Testis (tissue), 3 donors: ENCODE results near the gene ASF1B. TPM values are rescaled to one million over a fixed set of nuclear protein-coding genes. Genes with fewer than 3 reads are reported as not detected.

ENCODE experiments used
- DNase-seq: peaks from one replicate; pipeline ENCODE4 v3.0.0-alpha.2; 2019
- H3K27ac ChIP-seq, 2 donors: fragments of 200-600 bp; sonication (generic); one replicate each; pipeline ENCODE4 v1.5.1; 2019
- H3K27me3 ChIP-seq: fragments of 200-600 bp; sonication (generic); one replicate; pipeline ENCODE4 v1.5.1; 2019
- H3K36me3 ChIP-seq: fragments of 200-600 bp; sonication (generic); one replicate; pipeline ENCODE4 v1.5.1; 2017; ENCODE audit warnings: low read depth; ENCODE audit errors: missing control alignments
- H3K4me1 ChIP-seq: fragments of 200-600 bp; sonication (generic); one replicate; pipeline ENCODE4 v1.5.1; 2019
- H3K4me3 ChIP-seq, 2 donors: fragments of 200-600 bp; sonication (generic); one replicate each; pipeline ENCODE4 v1.5.1; 2017 to 2019
- H3K9me3 ChIP-seq: fragments of 200-600 bp; sonication (generic); one replicate; pipeline ENCODE4 v1.5.1; 2017
- CTCF ChIP-seq, 3 experiments: fragments of 450-650 bp in 2 of 3; fragments of 200-600 bp in 1 of 3; sonication (generic) in 1 of 3; IDR thresholded peaks; one replicate each; pipeline ENCODE4 v1.5.1; 2016 to 2019; ENCODE audit warnings: antibody characterized with exemption in 3 of 3, mild to moderate bottlenecking in 2 of 3, moderate library complexity in 1 of 3
- POLR2A ChIP-seq: fragments of 450-650 bp; IDR thresholded peaks from one replicate; pipeline ENCODE4 v1.6.1; 2017; ENCODE audit warnings: antibody characterized with exemption, mild to moderate bottlenecking, moderate library complexity
- WGBS, 2 donors: methylation state at CpG; one replicate each; pipeline ENCODE4 v1.1.5; 2018; 5-methylcytosine and 5-hydroxymethylcytosine counted together
- intact Hi-C: fragments of 100-400 bp; cut with DNase I; formaldehyde crosslinking; loops from one replicate; pipeline ENCODE4 v1.15.1; 2023; ENCODE audit warnings: low total_unique reads
- polyA plus RNA-seq: library from polyadenylated mRNA; stranded (reverse); fragments of 350-450 nt; fragmentation: Illumina TruSeq; extraction: RNeasy Lipid Tissue Mini Kit (QIAGEN cat#74804); gene quantifications from one replicate; pipeline ENCODE4 v1.2.3, GENCODE V29; 2014; ENCODE audit warnings: low read depth, low replicate concordance; ENCODE audit not compliant: insufficient read depth
- total RNA-seq, 2 donors: library from RNA; depleted of rRNA; stranded (reverse); fragments of >200 nt; gene quantifications; one replicate each; pipeline ENCODE4 v1.2.3, GENCODE V29; 2016

Gene ASF1B
- total and polyA plus RNA-seq, 3 donors from 2014 or later = 31.5 to 55.2 (median 52.7) TPM

GRCh38 chr19:14090509-14091080, 45.8 kb downstream of the ASF1B start, which contains the start of gene SAMD1:
TSS of gene SAMD1 (minus strand) at chr19:14090751.
- intact Hi-C loops = no loop called here

GRCh38 chr19:14089662-14090508, 46.5 kb downstream of the ASF1B start:
- intact Hi-C loops = no loop called here
- peak in 2 of 3 experiments; percentile 2 to 24 for TF ChIP-seq CTCF (IDR thresholded peaks at IDR 0.05)
- TF ChIP-seq POLR2A = no peak
- peaks cover 14% of the 10 kb centered on the region for H3K4me1 ChIP-seq

More at GRCh38 chr19:14090509-14091080, 45.8 kb downstream of the ASF1B start, which contains the start of gene SAMD1:
- peak within 1 kb of the TSS; percentile 89 to 97 for H3K27ac ChIP-seq
- peaks cover 19% of the 10 kb centered on the region for H3K4me1 ChIP-seq
- TF ChIP-seq CTCF (IDR thresholded peaks at IDR 0.05) = no peak
- TF ChIP-seq POLR2A = no peak
- peak within 1 kb of the TSS; percentile 71 to 82 for H3K4me3 ChIP-seq
- no peaks in the 10 kb centered on the region for H3K27me3 ChIP-seq
- WGBS, 2 donors = 0 to 1% methylated on average over 31 to 39 of the region's 65 CpGs
- DNase-seq = peak; percentile 94
- H3K9me3 ChIP-seq = no peaks in the 10 kb centered on the region
- no peaks in the 10 kb centered on the region for H3K36me3 ChIP-seq

GRCh38 chr19:14089412-14089661, 47.1 kb downstream of the ASF1B start:
- Histone ChIP-seq H3K4me1 (peaks cover 12% of the 10 kb centered on the region), H3K9me3 (no peaks in the 10 kb centered on the region), H3K27ac (peak overlapping the region in 1 of 2 donors; percentile 56), H3K27me3 (no peaks in the 10 kb centered on the region), H3K36me3 (no peaks in the 10 kb centered on the region), H3K4me3 (peak overlapping the region; percentile 25 to 71)
- no peak for TF ChIP-seq POLR2A
- TF ChIP-seq CTCF (IDR thresholded peaks at IDR 0.05) = peak in 1 of 3 experiments; percentile 5
- WGBS, 2 donors = 8 to 13% methylated on average over 15 to 16 of the region's 16 CpGs
- intact Hi-C loops = no loop called here
- DNase-seq = no peak

More at GRCh38 chr19:14089662-14090508, 46.5 kb downstream of the ASF1B start:
- H3K4me3 ChIP-seq = peak overlapping the region; percentile 50 to 71
- DNase-seq = no peak
- no peaks in the 10 kb centered on the region for H3K36me3 ChIP-seq
- H3K27ac ChIP-seq = peak overlapping the region in 1 of 2 donors; percentile 97
- no peaks in the 10 kb centered on the region for H3K27me3 ChIP-seq
- 0% methylated on average over 11 to 77 of the region's 142 CpGs for whole genome bisulfite sequencing, 2 donors
- no peaks in the 10 kb centered on the region for H3K9me3 ChIP-seq

- intact Hi-C loops = no loop called here
- TF ChIP-seq POLR2A (no peak), CTCF (IDR thresholded peaks at IDR 0.05) (no peak)
- H3K27me3 ChIP-seq = no peaks in the 10 kb centered on the region
- H3K4me1 ChIP-seq = peaks cover 12% of the 10 kb centered on the region
- H3K4me3 ChIP-seq = peak overlapping the region; percentile 25 to 71
- H3K27ac ChIP-seq = peak overlapping the region in 1 of 2 donors; percentile 56
- DNase-seq = no peak
- H3K36me3 ChIP-seq = no peaks in the 10 kb centered on the region
- H3K9me3 ChIP-seq = no peaks in the 10 kb centered on the region
- 76% methylated on average over 27 to 30 of the region's 30 CpGs for WGBS, 2 donors
These were observed 47.6 kb downstream of the ASF1B start for GRCh38 chr19:14088634-14089411.
